GM12878 (cell line): ENCODE data around the gene THADA. TPM values are rescaled to one million over a fixed set of nuclear protein-coding genes. Genes with fewer than 3 reads are reported as not detected.

ENCODE experiments used
- ATAC-seq: fragments of 200-7000 bp; cut with Tn5 transposase; 3 replicates; pipeline ENCODE4 v1.9.1; 2020; ENCODE audit warnings: mild to moderate bottlenecking, moderate library complexity
- BruUV-seq: library from RNA; stranded (reverse); fragments of 400-500 nt; replicated peaks from 2 replicates; lab custom pipeline; 2021; lab: Mats Ljungman, UMichigan
- CTCF ChIA-PET: fragments of 300-600 bp; sonication (Branson Sonifier 250); formaldehyde crosslinking; extraction: SDS; loops from one replicate; lab custom pipeline; 2021; ENCODE audit warnings: inconsistent platforms; lab: Yijun Ruan, JAX
- POLR2A ChIA-PET: fragments of 350-600 bp; formaldehyde crosslinking; extraction: SDS; loops from one replicate; lab custom pipeline; 2021; ENCODE audit warnings: inconsistent platforms; lab: Charles Lee
- RAD21 ChIA-PET: fragments of 300-600 bp; sonication (Branson Sonifier 250); formaldehyde crosslinking; loops from one replicate; lab custom pipeline; 2023; ENCODE audit warnings: antibody characterized with exemption; ENCODE audit not compliant: unreplicated experiment; lab: Charles Lee
- SMC1A ChIA-PET: fragments of 300-600 bp; sonication (Branson Sonifier 250); formaldehyde crosslinking; loops from one replicate; lab custom pipeline; 2023; ENCODE audit not compliant: unreplicated experiment, uncharacterized antibody; lab: Charles Lee
- DNase-seq: peaks from one replicate; pipeline ENCODE4 v3.0.0-alpha.2; 2011; ENCODE audit warnings: low read depth, low spot score
- FAIRE-seq: peaks from 3 replicates; lab custom pipeline; 2011; peaks lifted over from hg19 to GRCh38; lab: Jason Lieb, UNC
- H2AFZ ChIP-seq: 2 replicates; pipeline ENCODE4 v1.6.0; 2011; ENCODE audit warnings: low read depth, low read length, control low read depth; ENCODE audit not compliant: control insufficient read depth
- H3K27ac ChIP-seq: 2 replicates; pipeline ENCODE4 v1.5.1; 2011; ENCODE audit warnings: control low read depth; ENCODE audit not compliant: control insufficient read depth, insufficient read depth
- H3K27me3 ChIP-seq, 2 experiments: replicated peaks in 1 of 2; 2 replicates each; pipeline versions ENCODE4 v1.6.0 to v1.6.1; 2011; ENCODE audit warnings: low read length in 1 of 2; ENCODE audit not compliant: control insufficient read depth in 2 of 2, insufficient read depth in 2 of 2
- H3K36me3 ChIP-seq, 2 experiments: 2 replicates each; pipeline ENCODE4 v1.5.1; 2011; ENCODE audit warnings: low read length in 1 of 2; ENCODE audit not compliant: control insufficient read depth in 2 of 2, insufficient read depth in 2 of 2
- H3K4me1 ChIP-seq: 2 replicates; pipeline ENCODE4 v1.6.1; 2011; ENCODE audit warnings: mild to moderate bottlenecking, low read length, moderate library complexity, mixed read lengths; ENCODE audit not compliant: control insufficient read depth, insufficient read depth
- H3K4me2 ChIP-seq: 2 replicates; pipeline ENCODE4 v1.6.0; 2011; ENCODE audit warnings: control low read depth; ENCODE audit not compliant: control insufficient read depth, insufficient read depth
- H3K4me3 ChIP-seq: fragments of 200-600 bp; sonication (generic); 2 replicates; pipeline ENCODE4 v1.5.1; 2016
- H3K79me2 ChIP-seq: 2 replicates; pipeline ENCODE4 v1.6.0; 2011; ENCODE audit warnings: low read length; ENCODE audit not compliant: control insufficient read depth, insufficient read depth
- H3K9ac ChIP-seq: 2 replicates; pipeline ENCODE4 v1.8.0; 2011; ENCODE audit warnings: low read length, control low read depth, mixed read lengths; ENCODE audit not compliant: control insufficient read depth, insufficient read depth
- H3K9me3 ChIP-seq: replicated peaks from 3 replicates; pipeline ENCODE4 v1.5.1; 2011; ENCODE audit warnings: mild to moderate bottlenecking, low read length; ENCODE audit not compliant: control insufficient read depth, insufficient read depth
- H4K20me1 ChIP-seq: 2 replicates; pipeline ENCODE4 v1.6.0; 2011; ENCODE audit not compliant: control insufficient read depth, insufficient read depth
- CUX1 ChIP-seq: IDR thresholded peaks from 2 replicates; pipeline ENCODE4 v1.6.1; 2012; ENCODE audit warnings: improper control_type of control experiment, low read depth, low read length; ENCODE audit not compliant: insufficient replicate concordance
- DPF2 ChIP-seq: fragments of 450-650 bp; IDR thresholded peaks from 2 replicates; pipeline ENCODE4 v1.6.1; 2017; ENCODE audit warnings: mild to moderate bottlenecking
- ESRRA ChIP-seq: IDR thresholded peaks from 2 replicates; pipeline ENCODE4 v1.6.1; 2012; ENCODE audit warnings: mild to moderate bottlenecking, low read length, improper control_type of control experiment
- FOXM1 ChIP-seq: IDR thresholded peaks from 2 replicates; pipeline ENCODE4 v1.6.1; 2012; ENCODE audit warnings: low read depth, mild to moderate bottlenecking, inconsistent platforms, low read length, moderate library complexity
- IRF5 ChIP-seq: fragments of 450-650 bp; IDR thresholded peaks from 2 replicates; pipeline ENCODE4 v1.6.1; 2017; ENCODE audit warnings: borderline replicate concordance
- JUND ChIP-seq: IDR thresholded peaks from 2 replicates; pipeline ENCODE4 v1.6.1; 2012; ENCODE audit warnings: low read depth, mild to moderate bottlenecking, low read length, improper control_type of control experiment, moderate library complexity
- MEF2A ChIP-seq: IDR thresholded peaks from 2 replicates; pipeline ENCODE4 v1.6.1; 2011; ENCODE audit warnings: low read depth, mild to moderate bottlenecking, low read length, moderate library complexity; ENCODE audit not compliant: insufficient read depth
- MEF2B ChIP-seq: fragments of 450-650 bp; IDR thresholded peaks from 2 replicates; pipeline ENCODE4 v1.6.1; 2018; ENCODE audit warnings: mild to moderate bottlenecking, moderate library complexity; ENCODE audit not compliant: partially characterized antibody, poor library complexity, severe bottlenecking
- PRDM15 ChIP-seq: fragments of 450-650 bp; formaldehyde crosslinking; IDR thresholded peaks from 2 replicates; pipeline ENCODE4 v1.4.0; 2020; ENCODE audit warnings: mild to moderate bottlenecking, moderate library complexity
- SMC3 ChIP-seq: IDR thresholded peaks from 2 replicates; pipeline ENCODE4 v1.6.1; 2011; ENCODE audit warnings: low read length, improper control_type of control experiment, borderline replicate concordance
- USF2 ChIP-seq: IDR thresholded peaks from 2 replicates; pipeline ENCODE4 v1.6.1; 2011; ENCODE audit warnings: low read depth, low read length, improper control_type of control experiment, borderline replicate concordance
- YY1 ChIP-seq: IDR thresholded peaks from 2 replicates; pipeline ENCODE4 v1.6.1; 2011; ENCODE audit warnings: low read depth, mild to moderate bottlenecking, low read length
- WGBS: methylation state at CpG from one replicate; pipeline ENCODE4 v1.1.6; 2016; ENCODE audit warnings: low lambda C conversion rate; ENCODE audit not compliant: insufficient replicate concordance, insufficient coverage; ENCODE audit errors: missing lambda C conversion rate; 5-methylcytosine and 5-hydroxymethylcytosine counted together
- in situ Hi-C: fragments of 300-500 bp; cut with MboI; formaldehyde crosslinking; loops from 9 replicates; pipeline ENCODE4 v1.14.3; 2018; ENCODE audit warnings: mixed read lengths
- intact Hi-C: fragments of 100-400 bp; cut with micrococcal nuclease; formaldehyde crosslinking; loops from one replicate; pipeline ENCODE4 v1.14.2; 2022; ENCODE audit not compliant: unreplicated experiment
- polyA plus RNA-seq, 11 experiments: library from polyadenylated mRNA; depleted of rRNA in 4 of 11; unstranded in 6 of 11; stranded (reverse) in 5 of 11; fragments of >200 nt; fragmentation: Nextera tagmentation in 4 of 11; fragmentation: Illumina TruSeq in 1 of 11; extraction: Ambion mirVana in 4 of 11; extraction: Trizol in 1 of 11; gene quantifications; 1 replicate in 1 of 11; 2 replicates in 10 of 11; pipeline versions ENCODE4 v1.2.1 to v1.2.3, GENCODE V29; 2011 to 2016; ENCODE audit warnings: inconsistent platforms in 2 of 11, missing spikeins in 2 of 11, low read depth in 1 of 11
- total RNA-seq, 4 experiments: library from RNA; depleted of rRNA in 3 of 4; stranded (reverse); fragments of >200 nt in 3 of 4; fragmentation: Illumina TruSeq in 1 of 4; extraction: Trizol in 1 of 4; gene quantifications; 2 replicates each; pipeline versions ENCODE4 v1.2.1 to v1.2.3, GENCODE V29; 2013 to 2021

The THADA gene
- total and polyA plus RNA-seq, 10 of the 15 experiments (the other 5 are each of a cell fraction or from before 2014, with no cell fraction given), result 14.6 to 33.2 (median 23.2) TPM

DNA sequence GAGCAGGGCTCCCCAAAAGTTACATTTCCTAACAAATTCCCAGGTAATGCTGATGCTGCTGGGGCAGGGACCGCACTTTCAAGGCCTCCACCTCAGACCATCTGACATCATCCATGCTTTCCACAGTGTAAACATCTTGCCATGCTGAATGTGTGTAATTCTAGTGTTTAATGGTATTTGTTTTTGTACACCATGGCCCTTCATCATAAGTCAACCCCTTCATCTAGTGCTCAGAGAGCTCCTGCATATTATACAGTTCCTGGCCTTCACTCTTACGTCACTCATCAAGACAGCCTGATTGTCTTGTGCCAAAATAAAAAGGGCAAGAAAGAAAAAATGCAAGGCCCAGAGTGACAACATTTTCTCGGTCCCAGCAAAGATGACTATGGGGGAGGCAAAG is 291.9 kb downstream of the THADA start:
- H3K9me3 ChIP-seq, result no peaks in the 10 kb centered on the region
- RAD21 ChIA-PET, result no interaction called here
- peaks cover 9% of the 10 kb centered on the region; the same call in 1 of the 2 replicates for H3K4me1 ChIP-seq
- no TSS peak for BruUV-seq
- no peaks in the 10 kb centered on the region; a peak in 1 of 4 replicates for H3K36me3 ChIP-seq
- in situ Hi-C loops, result no loop called here
- no peak for DNase-seq
- intact Hi-C loops, result no loop called here
- H3K79me2 ChIP-seq, result no peaks in the 10 kb centered on the region
- CTCF ChIA-PET, result interaction anchor here (2.3 kb wide), 1 partner anchor 75 kb away, joined by 8 read pairs; no protein-coding TSS in a partner anchor
- no peaks in the 10 kb centered on the region for H4K20me1 ChIP-seq
- FAIRE-seq, result no peak
- ATAC-seq, result no peak
- H3K9ac ChIP-seq, result no peak overlapping the region
- no peak overlapping the region for H3K4me2 ChIP-seq
- no peaks in the 10 kb centered on the region for H3K27me3 ChIP-seq
- no peak overlapping the region for H3K4me3 ChIP-seq
- SMC1A ChIA-PET, result interaction anchor here (1.1 to 2.1 kb wide), 2 partner anchors 177 to 180 kb away, joined by 4 read pairs; no protein-coding TSS in a partner anchor
- no peak overlapping the region for H2AFZ ChIP-seq
- 88% methylated on average over 3 of the region's 3 CpGs for WGBS
- H3K27ac ChIP-seq, result no peak overlapping the region
- POLR2A ChIA-PET, result no interaction called here
- TF ChIP-seq YY1, result no peak
- TF ChIP-seq PRDM15 (CRISPR knock-in tag), result no peak
- TF ChIP-seq MEF2B, result no peak
- TF ChIP-seq DPF2, result no peak
- no peak for TF ChIP-seq JUND
- TF ChIP-seq SMC3, result no peak
- no peak for TF ChIP-seq USF2
- TF ChIP-seq IRF5, result no peak
- TF ChIP-seq MEF2A, result no peak
- no peak for TF ChIP-seq ESRRA
- no peak for TF ChIP-seq FOXM1
- TF ChIP-seq CUX1, result no peak
